ES-I3 (cell line): ENCODE measurements around the gene CEBPZOS.
"Not testable (repeated sequence)": the region's sequence is repeated elsewhere in the genome, so short reads cannot be mapped to it uniquely, and the experiment has no call there.

ENCODE experiments used
- H3K36me3 ChIP-seq: 2 replicates; pipeline ENCODE4 v1.6.1; 2013; ENCODE audit warnings: mild to moderate bottlenecking, low read length, control low read depth, moderate library complexity; ENCODE audit not compliant: insufficient read depth
- H3K4me1 ChIP-seq: 2 replicates; pipeline ENCODE4 v1.6.1; 2013; ENCODE audit warnings: mild to moderate bottlenecking, control low read depth, low read length; ENCODE audit not compliant: insufficient read depth
- H3K9ac ChIP-seq: 2 replicates; pipeline ENCODE4 v1.6.1; 2013; ENCODE audit warnings: low read depth, mild to moderate bottlenecking, low read length, moderate library complexity
- H3K9me3 ChIP-seq: 2 replicates; pipeline ENCODE4 v1.6.1; 2013; ENCODE audit warnings: mild to moderate bottlenecking, low read length, moderate library complexity; ENCODE audit not compliant: control insufficient read depth, insufficient read depth

The CEBPZOS gene

GRCh38 chr2:37180006-37180639 lies 16.2 kb upstream of the CEBPZOS start:
- Histone ChIP-seq H3K36me3 (no peaks in the 10 kb centered on the region), H3K9ac (no peak overlapping the region), H3K4me1 (peaks cover 14% of the 10 kb centered on the region), H3K9me3 (no peaks in the 10 kb centered on the region)

- H3K9me3 ChIP-seq, result no peaks in the 10 kb centered on the region
- H3K36me3 ChIP-seq, result no peaks in the 10 kb centered on the region
- no peak overlapping the region for H3K9ac ChIP-seq
- H3K4me1 ChIP-seq, result peaks cover 14% of the 10 kb centered on the region
Measured at GRCh38 chr2:37180640-37181039, 15.7 kb upstream of the CEBPZOS start.

- Histone ChIP-seq H3K36me3 (no peaks in the 10 kb centered on the region), H3K4me1 (peaks cover 19% of the 10 kb centered on the region), H3K9me3 (no peaks in the 10 kb centered on the region), H3K9ac (peak overlapping the region; percentile 21; the same call in 1 of the 2 replicates)
Measured at GRCh38 chr2:37181726-37182684, 14.3 kb upstream of the CEBPZOS start.

- H3K9ac ChIP-seq, result no peak within 1 kb of the TSS
- no peaks in the 10 kb centered on the region for H3K9me3 ChIP-seq
- no peaks in the 10 kb centered on the region for H3K36me3 ChIP-seq
- peaks cover 34% of the 10 kb centered on the region for H3K4me1 ChIP-seq
Measured at GRCh38 chr2:37188570-37188969, 7.7 kb upstream of the CEBPZOS start, which contains the start of gene SULT6B1. TSS of gene SULT6B1 (minus strand) at chr2:37188670. CDS start at chr2:37188640, 30 bp downstream.

GRCh38 chr2:37189452-37190153 lies 6.7 kb upstream of the CEBPZOS start:
- no peak overlapping the region for H3K9ac ChIP-seq
- H3K9me3 ChIP-seq, result no peaks in the 10 kb centered on the region
- H3K4me1 ChIP-seq, result peaks cover 34% of the 10 kb centered on the region
- no peaks in the 10 kb centered on the region for H3K36me3 ChIP-seq

- H3K9ac ChIP-seq, result no peak overlapping the region
- peaks cover 34% of the 10 kb centered on the region for H3K4me1 ChIP-seq
- no peaks in the 10 kb centered on the region for H3K36me3 ChIP-seq
- no peaks in the 10 kb centered on the region for H3K9me3 ChIP-seq
Measured at GRCh38 chr2:37190290-37190689, 6.0 kb upstream of the CEBPZOS start.

- Histone ChIP-seq H3K9ac (no peak overlapping the region), H3K36me3 (no peaks in the 10 kb centered on the region), H3K4me1 (peaks cover 29% of the 10 kb centered on the region), H3K9me3 (no peaks in the 10 kb centered on the region)
Measured at GRCh38 chr2:37191253-37191652, 5.0 kb upstream of the CEBPZOS start.

- Histone ChIP-seq H3K4me1 (peaks cover 29% of the 10 kb centered on the region), H3K36me3 (no peaks in the 10 kb centered on the region), H3K9ac (no peak overlapping the region)
Measured at GRCh38 chr2:37191747-37192146, 4.5 kb upstream of the CEBPZOS start.

GRCh38 chr2:37192551-37192950 lies 3.7 kb upstream of the CEBPZOS start:
- Histone ChIP-seq H3K9ac (no peak overlapping the region), H3K36me3 (no peaks in the 10 kb centered on the region), H3K9me3 (no peaks in the 10 kb centered on the region), H3K4me1 (peaks cover 29% of the 10 kb centered on the region)

More at GRCh38 chr2:37191747-37192146, 4.5 kb upstream of the CEBPZOS start:
- H3K9me3 ChIP-seq, result no peaks in the 10 kb centered on the region

- not testable (repeated sequence) for H3K36me3 ChIP-seq, H3K9me3 ChIP-seq
- Histone ChIP-seq H3K9ac (peak overlapping the region; percentile 97), H3K4me1 (peaks cover 25% of the 10 kb centered on the region)
Measured at GRCh38 chr2:37195862-37196319, 405 bp upstream of the CEBPZOS start.

GRCh38 chr2:37198681-37199065 lies 2.4 kb downstream of the CEBPZOS start:
- H3K9me3 ChIP-seq, result peaks cover 4% of the 10 kb centered on the region
- H3K9ac ChIP-seq, result peak overlapping the region; percentile 97
- peaks cover 7% of the 10 kb centered on the region; the same call in 1 of the 2 replicates for H3K36me3 ChIP-seq
- H3K4me1 ChIP-seq, result peaks cover 18% of the 10 kb centered on the region

GRCh38 chr2:37201208-37201607 lies 4.9 kb downstream of the CEBPZOS start:
- Histone ChIP-seq H3K9me3 (peaks cover 6% of the 10 kb centered on the region), H3K36me3 (peaks cover 10% of the 10 kb centered on the region), H3K9ac (no peak overlapping the region), H3K4me1 (peaks cover 27% of the 10 kb centered on the region)

- H3K9me3 ChIP-seq, result peaks cover 11% of the 10 kb centered on the region
- H3K9ac ChIP-seq, result no peak overlapping the region
- H3K4me1 ChIP-seq, result peaks cover 31% of the 10 kb centered on the region
- peaks cover 15% of the 10 kb centered on the region for H3K36me3 ChIP-seq
Measured at GRCh38 chr2:37201766-37202165, 5.5 kb downstream of the CEBPZOS start.

- no peak overlapping the region for H3K9ac ChIP-seq
- H3K4me1 ChIP-seq, result peaks cover 25% of the 10 kb centered on the region
- peaks cover 17% of the 10 kb centered on the region for H3K36me3 ChIP-seq
- H3K9me3 ChIP-seq, result peaks cover 15% of the 10 kb centered on the region
Measured at GRCh38 chr2:37203708-37204107, 7.4 kb downstream of the CEBPZOS start.
